ENCODE data around the gene SIGLEC11. TPM values are rescaled to one million over a fixed set of nuclear protein-coding genes. Genes with fewer than 3 reads are reported as not detected.

The SIGLEC11 gene
- total RNA-seq, 2 donors from 2014 or later, result not detected

DNA sequence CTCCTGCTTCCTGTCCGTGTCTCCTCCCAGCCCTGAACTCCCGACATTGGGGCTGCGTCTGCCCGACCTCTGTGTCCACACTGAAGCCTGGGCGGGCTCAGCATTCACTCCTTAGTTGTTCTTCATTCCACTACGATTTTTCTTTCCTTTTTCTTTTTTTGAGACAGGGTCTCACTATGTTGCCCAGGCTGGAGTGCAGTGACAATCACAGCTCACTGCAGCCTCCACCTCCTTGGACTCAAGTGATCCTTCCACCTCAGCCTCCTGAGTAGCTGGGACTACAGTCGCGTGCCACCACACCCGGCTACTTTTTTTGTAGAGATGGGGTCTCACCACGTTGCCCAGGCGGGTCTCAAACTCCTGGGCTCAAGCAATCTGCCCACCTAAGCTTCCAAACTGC, 23.5 kb upstream of the SIGLEC11 start:
- no peak overlapping the region for H3K4me3 ChIP-seq (ENCODE audit: low read length)
- no peak for DNase-seq
- no peak overlapping the region for H3K4me3 Mint-ChIP-seq
- no peaks in the 10 kb centered on the region for H3K27me3 Mint-ChIP-seq (ENCODE audit: insufficient read depth)
- H3K9me3 ChIP-seq (ENCODE audit: control insufficient read depth, low read length), result no peaks in the 10 kb centered on the region
- TF ChIP-seq, protein P1, sequence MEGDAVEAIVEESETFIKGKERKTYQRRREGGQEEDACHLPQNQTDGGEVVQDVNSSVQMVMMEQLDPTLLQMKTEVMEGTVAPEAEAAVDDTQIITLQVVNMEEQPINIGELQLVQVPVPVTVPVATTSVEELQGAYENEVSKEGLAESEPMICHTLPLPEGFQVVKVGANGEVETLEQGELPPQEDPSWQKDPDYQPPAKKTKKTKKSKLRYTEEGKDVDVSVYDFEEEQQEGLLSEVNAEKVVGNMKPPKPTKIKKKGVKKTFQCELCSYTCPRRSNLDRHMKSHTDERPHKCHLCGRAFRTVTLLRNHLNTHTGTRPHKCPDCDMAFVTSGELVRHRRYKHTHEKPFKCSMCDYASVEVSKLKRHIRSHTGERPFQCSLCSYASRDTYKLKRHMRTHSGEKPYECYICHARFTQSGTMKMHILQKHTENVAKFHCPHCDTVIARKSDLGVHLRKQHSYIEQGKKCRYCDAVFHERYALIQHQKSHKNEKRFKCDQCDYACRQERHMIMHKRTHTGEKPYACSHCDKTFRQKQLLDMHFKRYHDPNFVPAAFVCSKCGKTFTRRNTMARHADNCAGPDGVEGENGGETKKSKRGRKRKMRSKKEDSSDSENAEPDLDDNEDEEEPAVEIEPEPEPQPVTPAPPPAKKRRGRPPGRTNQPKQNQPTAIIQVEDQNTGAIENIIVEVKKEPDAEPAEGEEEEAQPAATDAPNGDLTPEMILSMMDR (conservative IDR thresholded peaks at IDR 0.05), result no peak
- H3K4me1 Mint-ChIP-seq, result no peaks in the 10 kb centered on the region
- H3K36me3 Mint-ChIP-seq (ENCODE audit: low read depth), result peaks cover 37% of the 10 kb centered on the region
- H3K27ac Mint-ChIP-seq, result no peak overlapping the region
- H3K9me3 Mint-ChIP-seq, result no peaks in the 10 kb centered on the region
- H3K9ac ChIP-seq (ENCODE audit: extremely low read depth, low read length, poor library complexity, severe bottlenecking), result no peak overlapping the region
- peaks cover 11% of the 10 kb centered on the region for H3K36me3 ChIP-seq (ENCODE audit: control insufficient read depth, insufficient read depth, low read length)
- no peaks in the 10 kb centered on the region for H3K27me3 ChIP-seq (ENCODE audit: control insufficient read depth, insufficient read depth, low read length, poor library complexity, severe bottlenecking)
- 89 to 90% methylated on average over 11 of the region's 11 CpGs for WGBS, 2 experiments (ENCODE audit: insufficient coverage in 1 of 2, insufficient read length in 1 of 2)
- no peak overlapping the region for H3K27ac ChIP-seq (ENCODE audit: low read depth, low read length)
- H3K4me1 ChIP-seq (ENCODE audit: control insufficient read depth, insufficient read depth, low read length), result no peaks in the 10 kb centered on the region

DNA sequence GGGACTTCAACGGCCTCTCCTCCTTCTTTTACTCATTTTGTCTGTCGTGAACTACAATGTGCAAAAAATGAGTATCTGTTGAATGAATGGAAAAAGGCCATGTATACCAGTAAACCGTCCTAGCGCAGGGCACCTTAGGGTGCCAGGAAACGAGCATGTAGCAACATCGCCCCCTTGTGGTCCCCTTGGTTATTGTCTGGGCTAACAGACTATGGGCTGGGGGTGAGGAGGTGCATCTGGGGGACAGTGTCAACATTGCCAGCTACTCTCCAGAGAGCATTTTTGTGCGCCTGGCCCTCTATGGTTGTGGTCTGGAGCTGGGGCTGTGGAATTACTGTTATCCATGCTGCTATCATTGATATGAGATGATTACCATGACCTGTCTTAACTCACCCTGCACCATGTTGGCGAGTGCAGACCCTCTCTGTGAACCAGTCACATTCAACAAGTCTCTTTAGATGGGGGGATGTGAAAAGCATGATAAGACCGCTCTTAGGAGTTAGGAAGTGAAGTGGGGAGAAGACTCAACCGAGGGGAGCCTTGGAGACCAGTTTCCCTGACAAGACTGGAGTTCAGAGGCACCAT, 22.8 kb upstream of the SIGLEC11 start:
- Mint-ChIP-seq H3K9me3 (no peaks in the 10 kb centered on the region), H3K4me1 (no peaks in the 10 kb centered on the region), H3K27ac (no peak overlapping the region), H3K27me3 (ENCODE audit: insufficient read depth) (no peaks in the 10 kb centered on the region), H3K4me3 (no peak overlapping the region), H3K36me3 (ENCODE audit: low read depth) (peaks cover 34% of the 10 kb centered on the region)
- no peaks in the 10 kb centered on the region for H3K27me3 ChIP-seq (ENCODE audit: control insufficient read depth, insufficient read depth, low read length, poor library complexity, severe bottlenecking)
- H3K9ac ChIP-seq (ENCODE audit: extremely low read depth, low read length, poor library complexity, severe bottlenecking), result no peak overlapping the region
- 46 to 49% methylated on average over 5 to 10 of the region's 10 CpGs for WGBS, 2 experiments (ENCODE audit: insufficient coverage in 1 of 2, insufficient read length in 1 of 2)
- DNase-seq, result peak; percentile 90
- no peak overlapping the region for H3K27ac ChIP-seq (ENCODE audit: low read depth, low read length)
- no peak overlapping the region for H3K4me3 ChIP-seq (ENCODE audit: low read length)
- H3K4me1 ChIP-seq (ENCODE audit: control insufficient read depth, insufficient read depth, low read length), result no peaks in the 10 kb centered on the region
- H3K9me3 ChIP-seq (ENCODE audit: control insufficient read depth, low read length), result no peaks in the 10 kb centered on the region
- TF ChIP-seq, protein P1 (conservative IDR thresholded peaks at IDR 0.05), result peak; percentile 96
- H3K36me3 ChIP-seq (ENCODE audit: control insufficient read depth, insufficient read depth, low read length), result peaks cover 11% of the 10 kb centered on the region

DNA sequence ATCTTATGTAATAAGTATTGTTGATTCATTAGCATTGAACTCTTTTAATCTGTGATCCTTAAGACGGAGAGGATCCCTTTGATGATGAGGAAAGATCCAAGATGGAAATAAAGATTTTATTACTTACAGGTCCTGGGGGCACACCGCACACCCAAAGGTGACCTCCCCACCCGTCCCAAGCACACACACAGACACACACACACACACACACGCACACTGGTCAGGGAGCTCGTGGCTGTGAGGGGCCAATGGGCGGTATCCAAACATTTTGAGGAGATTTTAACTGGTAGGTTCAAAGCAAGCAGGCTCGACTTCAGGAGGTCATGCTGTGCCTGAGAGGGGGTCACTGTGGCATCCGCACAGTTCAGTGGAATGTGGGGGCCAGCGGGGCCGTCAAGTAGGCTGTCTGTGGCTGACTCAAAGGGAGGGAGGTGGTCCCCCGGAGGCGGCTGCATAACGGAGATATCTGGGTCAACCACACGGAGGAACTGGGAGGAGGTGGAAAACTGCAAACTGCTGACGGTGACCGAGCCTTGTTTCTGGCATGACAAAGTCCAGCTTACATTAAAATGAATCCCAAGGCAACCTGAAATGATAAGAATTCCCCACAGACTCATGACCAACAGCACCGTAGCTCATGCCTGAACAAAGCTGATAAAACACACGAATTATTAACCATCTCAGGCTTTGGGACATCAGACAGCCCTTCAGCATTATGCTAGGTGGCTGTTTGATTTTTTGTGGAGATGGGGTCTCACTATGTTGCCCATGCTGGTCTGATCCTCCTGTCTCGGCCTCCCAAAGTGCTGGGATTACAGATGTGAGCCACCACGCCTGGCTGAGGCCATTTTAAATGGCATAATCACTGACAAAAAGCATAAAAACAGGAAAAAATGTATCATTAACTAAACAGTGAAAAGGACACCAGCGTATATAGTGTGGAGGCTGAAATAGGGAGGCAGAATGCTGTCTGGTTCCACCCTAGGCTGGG, 20.9 kb upstream of the SIGLEC11 start:
- Mint-ChIP-seq H3K4me3 (no peak overlapping the region), H3K36me3 (ENCODE audit: low read depth) (peaks cover 32% of the 10 kb centered on the region), H3K9me3 (no peaks in the 10 kb centered on the region), H3K4me1 (no peaks in the 10 kb centered on the region), H3K27ac (no peak overlapping the region), H3K27me3 (ENCODE audit: insufficient read depth) (no peaks in the 10 kb centered on the region)
- no peak for DNase-seq
- TF ChIP-seq, protein P1 (conservative IDR thresholded peaks at IDR 0.05), result no peak
- no peaks in the 10 kb centered on the region for H3K9me3 ChIP-seq (ENCODE audit: control insufficient read depth, low read length)
- peaks cover 7% of the 10 kb centered on the region for H3K36me3 ChIP-seq (ENCODE audit: control insufficient read depth, insufficient read depth, low read length)
- WGBS, 2 experiments (ENCODE audit: insufficient coverage in 1 of 2, insufficient read length in 1 of 2), result 87 to 90% methylated on average over 17 to 21 of the region's 21 CpGs
- H3K27ac ChIP-seq (ENCODE audit: low read depth, low read length), result no peak overlapping the region
- H3K9ac ChIP-seq (ENCODE audit: extremely low read depth, low read length, poor library complexity, severe bottlenecking), result no peak overlapping the region
- no peaks in the 10 kb centered on the region for H3K27me3 ChIP-seq (ENCODE audit: control insufficient read depth, insufficient read depth, low read length, poor library complexity, severe bottlenecking)
- no peaks in the 10 kb centered on the region for H3K4me1 ChIP-seq (ENCODE audit: control insufficient read depth, insufficient read depth, low read length)
- H3K4me3 ChIP-seq (ENCODE audit: low read length), result no peak overlapping the region
